Ovary (tissue), 9 donors: ENCODE data around the gene PRDM12. TPM values are rescaled to one million over a fixed set of nuclear protein-coding genes. Genes with fewer than 3 reads are reported as not detected.

Experiments used
- DNase-seq, 5 donors: peaks; one replicate each; pipeline ENCODE4 v3.0.0-alpha.2; 2019 to 2020
- H3K27ac ChIP-seq, 2 donors: fragments of 200-600 bp; one replicate each; pipeline versions ENCODE4 v1.5.1 to v1.8.0; 2019 to 2022
- H3K27me3 ChIP-seq: fragments of 200-600 bp; one replicate; pipeline ENCODE4 v1.8.0; 2022
- H3K36me3 ChIP-seq: fragments of 200-600 bp; sonication (generic); one replicate; pipeline ENCODE4 v1.5.1; 2019
- H3K4me1 ChIP-seq: one replicate; pipeline ENCODE4 v1.8.1; 2013; ENCODE audit warnings: mild to moderate bottlenecking, moderate library complexity; ENCODE audit not compliant: insufficient read depth
- H3K4me3 ChIP-seq: fragments of 200-600 bp; sonication (generic); one replicate; pipeline ENCODE4 v1.5.1; 2017
- H3K9me3 ChIP-seq, 2 donors: fragments of 200-600 bp in 1 of 2; sonication (generic) in 1 of 2; one replicate each; pipeline versions ENCODE4 v1.5.1 to v1.8.1; 2013 to 2019; ENCODE audit warnings: mild to moderate bottlenecking in 1 of 2, moderate library complexity in 1 of 2
- EP300 ChIP-seq: sonication (generic); formaldehyde crosslinking; IDR thresholded peaks from one replicate; pipeline ENCODE4 v1.6.1; 2017; ENCODE audit warnings: antibody characterized with exemption
- POLR2A ChIP-seq: fragments of 450-650 bp; IDR thresholded peaks from one replicate; pipeline ENCODE4 v1.6.1; 2017; ENCODE audit warnings: antibody characterized with exemption, mild to moderate bottlenecking, moderate library complexity
- WGBS, 3 donors: extraction: QIAGEN DNeasy Blood & Tissue Kit in 1 of 3; methylation state at CpG; one replicate each; pipeline versions ENCODE4 v1.1.5 to v1.1.7; 2013 to 2017; 5-methylcytosine and 5-hydroxymethylcytosine counted together
- intact Hi-C, 4 donors: fragments of 100-400 bp; cut with DNase I; formaldehyde crosslinking; loops; one replicate each; pipeline versions ENCODE4 v1.11.0 to v1.15.1; 2022 to 2023
- polyA plus RNA-seq, 2 donors: library from polyadenylated mRNA; stranded (reverse); fragments of 200-250 nt in 1 of 2; fragments of 350-450 nt in 1 of 2; fragmentation: Illumina TruSeq in 1 of 2; extraction: RNeasy Lipid Tissue Mini Kit (QIAGEN cat#74804) in 1 of 2; gene quantifications; one replicate each; pipeline ENCODE4 v1.2.3, GENCODE V29; 2013 to 2014
- total RNA-seq, 7 donors: library from RNA; depleted of rRNA in 2 of 7; stranded (reverse); fragments of >200 nt in 2 of 7; fragmentation: NEBNext Ultra II Directional in 3 of 7; extraction: Animal tissue kit (Norgen Biotek cat#: 25700) in 3 of 7; gene quantifications; one replicate each; pipeline versions ENCODE4 v1.1.0 to v1.2.4, GENCODE V29; 2016 to 2023
- TF ChIP-seq, protein P1 (sequence below), 3 donors: fragments of 450-650 bp in 2 of 3; fragments of 200-600 bp in 1 of 3; IDR thresholded peaks; one replicate each; pipeline versions ENCODE4 v1.5.1 to v1.8.0; 2016 to 2022; ENCODE audit warnings: antibody characterized with exemption in 3 of 3, mild to moderate bottlenecking in 1 of 3
- donor health status: DM: no; HTN: no; CAD: no; lungs with moderate emphysema.
- donor health status: DM: no; HTN: no; CAD: no.
- donor health status: Bipolar disorder and iron deficiency.
- donor health status: DM: yes; HTN: yes; CAD: no.
- donor health status: DM: no; HTN: no; CAD: no.
- donor health status: DM: yes; HTN: yes; CAD: no.

Gene PRDM12
- total and polyA plus RNA-seq, 9 donors = not detected

- TF ChIP-seq EP300 = no peak
- TF ChIP-seq, protein P1, sequence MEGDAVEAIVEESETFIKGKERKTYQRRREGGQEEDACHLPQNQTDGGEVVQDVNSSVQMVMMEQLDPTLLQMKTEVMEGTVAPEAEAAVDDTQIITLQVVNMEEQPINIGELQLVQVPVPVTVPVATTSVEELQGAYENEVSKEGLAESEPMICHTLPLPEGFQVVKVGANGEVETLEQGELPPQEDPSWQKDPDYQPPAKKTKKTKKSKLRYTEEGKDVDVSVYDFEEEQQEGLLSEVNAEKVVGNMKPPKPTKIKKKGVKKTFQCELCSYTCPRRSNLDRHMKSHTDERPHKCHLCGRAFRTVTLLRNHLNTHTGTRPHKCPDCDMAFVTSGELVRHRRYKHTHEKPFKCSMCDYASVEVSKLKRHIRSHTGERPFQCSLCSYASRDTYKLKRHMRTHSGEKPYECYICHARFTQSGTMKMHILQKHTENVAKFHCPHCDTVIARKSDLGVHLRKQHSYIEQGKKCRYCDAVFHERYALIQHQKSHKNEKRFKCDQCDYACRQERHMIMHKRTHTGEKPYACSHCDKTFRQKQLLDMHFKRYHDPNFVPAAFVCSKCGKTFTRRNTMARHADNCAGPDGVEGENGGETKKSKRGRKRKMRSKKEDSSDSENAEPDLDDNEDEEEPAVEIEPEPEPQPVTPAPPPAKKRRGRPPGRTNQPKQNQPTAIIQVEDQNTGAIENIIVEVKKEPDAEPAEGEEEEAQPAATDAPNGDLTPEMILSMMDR (IDR thresholded peaks at IDR 0.05) = no peak
- TF ChIP-seq POLR2A = no peak
- Histone ChIP-seq H3K36me3 (no peaks in the 10 kb centered on the region), H3K9me3 (no peaks in the 10 kb centered on the region), H3K4me1 (no peaks in the 10 kb centered on the region), H3K27ac (no peak overlapping the region), H3K27me3 (no peaks in the 10 kb centered on the region), H3K4me3 (no peak overlapping the region)
- DNase-seq = no peak
- 95 to 98% (median 96%) methylated on average over 10 of the region's 10 CpGs for WGBS, 3 donors
- intact Hi-C loops = no loop called here
Observed at GRCh38 chr9:130720762-130721161, 56.4 kb downstream of the PRDM12 start.

DNA sequence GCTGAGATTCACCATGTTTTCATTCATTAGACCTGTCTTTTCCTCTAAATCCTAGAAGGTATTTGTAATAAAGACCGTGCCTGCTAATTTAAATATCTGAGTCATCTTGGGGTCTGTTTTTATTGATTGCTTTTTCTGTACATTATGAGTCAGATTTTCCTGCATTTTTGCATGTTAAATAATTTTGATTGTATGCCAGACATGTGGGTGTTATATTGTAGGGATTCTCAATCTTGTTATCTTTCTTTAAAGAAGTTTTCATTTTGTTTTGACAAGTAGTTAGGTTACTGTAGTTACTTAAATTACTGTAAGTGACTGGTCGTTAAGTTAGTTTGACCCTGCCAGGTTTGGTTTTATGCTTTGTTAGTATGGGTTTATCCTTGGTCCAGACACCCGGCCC is 64.3 kb downstream of the PRDM12 start:
- Histone ChIP-seq H3K4me3 (no peak overlapping the region), H3K27ac (no peak overlapping the region), H3K9me3 (no peaks in the 10 kb centered on the region), H3K27me3 (no peaks in the 10 kb centered on the region), H3K4me1 (peaks cover 3% of the 10 kb centered on the region), H3K36me3 (no peaks in the 10 kb centered on the region)
- WGBS, 3 donors = 62 to 70% (median 67%) methylated on average over 3 of the region's 3 CpGs
- no peak for DNase-seq
- TF ChIP-seq POLR2A (no peak), EP300 (no peak)
- TF ChIP-seq, protein P1 (IDR thresholded peaks at IDR 0.05) = no peak
- intact Hi-C loops = no loop called here

DNA sequence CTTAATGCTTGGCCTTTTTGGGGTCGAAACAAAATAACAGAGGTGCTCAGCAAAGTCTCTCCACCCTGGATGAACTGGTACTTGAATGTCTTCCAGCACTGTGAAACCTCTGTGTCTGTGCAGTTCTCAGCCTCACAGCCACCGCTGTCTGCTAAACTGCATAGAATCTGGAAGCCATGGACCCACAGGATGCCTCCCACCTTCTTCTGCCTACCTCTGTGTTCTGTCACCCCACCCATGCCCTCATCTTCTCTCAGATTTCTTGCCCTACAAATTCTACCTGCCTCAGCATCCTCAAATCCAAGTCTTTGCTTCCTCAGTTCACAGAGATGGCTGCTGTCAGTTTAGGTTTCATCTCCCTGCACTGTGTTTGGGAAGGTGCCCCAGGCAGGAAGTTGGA is 64.8 kb downstream of the PRDM12 start:
- peaks cover 3% of the 10 kb centered on the region for H3K4me1 ChIP-seq

GRCh38 chr9:130731355-130731754 is 67.0 kb downstream of the PRDM12 start:
- H3K36me3 ChIP-seq = no peaks in the 10 kb centered on the region
- peaks cover 3% of the 10 kb centered on the region for H3K4me1 ChIP-seq
- intact Hi-C loops = no loop called here
- no peak overlapping the region for H3K27ac ChIP-seq
- no peaks in the 10 kb centered on the region for H3K27me3 ChIP-seq
- 33 to 55% (median 48%) methylated on average over 2 of the region's 2 CpGs for WGBS, 3 donors
- no peak for DNase-seq
- H3K4me3 ChIP-seq = no peak overlapping the region
- TF ChIP-seq EP300 (no peak), POLR2A (no peak)
- TF ChIP-seq, protein P1 (IDR thresholded peaks at IDR 0.05) = no peak
- H3K9me3 ChIP-seq = no peaks in the 10 kb centered on the region

More for the DNA sequence above, 64.8 kb downstream of the PRDM12 start:
- Histone ChIP-seq H3K27ac (no peak overlapping the region), H3K36me3 (no peaks in the 10 kb centered on the region), H3K27me3 (no peaks in the 10 kb centered on the region), H3K4me3 (no peak overlapping the region), H3K9me3 (no peaks in the 10 kb centered on the region)
- TF ChIP-seq POLR2A (no peak), EP300 (no peak)
- TF ChIP-seq, protein P1 (IDR thresholded peaks at IDR 0.05) = no peak
- intact Hi-C loops = no loop called here
- 93 to 96% (median 95%) methylated on average over 2 of the region's 2 CpGs for WGBS, 3 donors
- no peak for DNase-seq

- Histone ChIP-seq H3K4me3 (no peak overlapping the region), H3K27me3 (no peaks in the 10 kb centered on the region), H3K9me3 (no peaks in the 10 kb centered on the region), H3K27ac (no peak overlapping the region), H3K4me1 (peaks cover 3% of the 10 kb centered on the region), H3K36me3 (no peaks in the 10 kb centered on the region)
- 54 to 63% (median 60%) methylated on average over 2 of the region's 2 CpGs for WGBS, 3 donors
- DNase-seq = no peak
- TF ChIP-seq POLR2A = no peak
- TF ChIP-seq EP300 = no peak
- TF ChIP-seq, protein P1 (IDR thresholded peaks at IDR 0.05) = no peak
- intact Hi-C loops = no loop called here
Observed at GRCh38 chr9:130732136-130732535, 67.7 kb downstream of the PRDM12 start.
